Thoracic aorta (tissue), 2 donors: ENCODE results near the gene UBAC2. TPM values are rescaled to one million over a fixed set of nuclear protein-coding genes. Genes with fewer than 3 reads are reported as not detected.

ENCODE experiments used
- ATAC-seq: fragments of 150-250 bp; one replicate; pipeline ENCODE4 v1.8.0; 2017; ENCODE audit warnings: low read depth; ENCODE audit not compliant: insufficient number of reproducible peaks, low FRiP score
- DNase-seq: peaks from one replicate; pipeline ENCODE4 v3.0.0-alpha.2; 2020; ENCODE audit warnings: low spot score
- H3K27ac ChIP-seq, 2 donors: fragments of 200-600 bp; sonication (generic); 1 replicate in 1 of 2; 2 replicates in 1 of 2; pipeline ENCODE4 v1.5.1; 2016; ENCODE audit warnings: mild to moderate bottlenecking in 2 of 2, moderate library complexity in 2 of 2
- H3K27me3 ChIP-seq: fragments of 200-600 bp; sonication (generic); replicated peaks from 2 replicates; pipeline ENCODE4 v1.6.0; 2016; ENCODE audit warnings: mild to moderate bottlenecking; ENCODE audit not compliant: insufficient read depth
- H3K36me3 ChIP-seq: fragments of 200-600 bp; sonication (generic); one replicate; pipeline ENCODE4 v1.5.1; 2016
- H3K4me1 ChIP-seq, 2 donors: fragments of 200-600 bp; sonication (generic); 1 replicate in 1 of 2; 2 replicates in 1 of 2; pipeline versions ENCODE4 v1.5.1 to v1.6.0; 2016; ENCODE audit warnings: low read depth in 2 of 2, mild to moderate bottlenecking in 1 of 2; ENCODE audit not compliant: control insufficient read depth in 1 of 2
- H3K4me3 ChIP-seq: fragments of 200-600 bp; sonication (generic); 2 replicates; pipeline ENCODE4 v1.5.1; 2016; ENCODE audit warnings: mild to moderate bottlenecking
- H3K9me3 ChIP-seq: fragments of 200-600 bp; sonication (generic); 2 replicates; pipeline ENCODE4 v1.5.1; 2016
- total RNA-seq, 2 donors: library from RNA; depleted of rRNA; stranded (reverse); fragments of >200 nt; gene quantifications; one replicate each; pipeline versions ENCODE4 v1.1.0 to v1.2.3, GENCODE V29; 2016
- TF ChIP-seq, protein P1 (sequence below): fragments of 200-600 bp; sonication (generic); IDR thresholded peaks from one replicate; pipeline ENCODE4 v1.5.1; 2019; ENCODE audit warnings: antibody characterized with exemption

UBAC2 gene
- total RNA-seq, 2 donors from 2014 or later, result 41.3 to 49.7 TPM

DNA sequence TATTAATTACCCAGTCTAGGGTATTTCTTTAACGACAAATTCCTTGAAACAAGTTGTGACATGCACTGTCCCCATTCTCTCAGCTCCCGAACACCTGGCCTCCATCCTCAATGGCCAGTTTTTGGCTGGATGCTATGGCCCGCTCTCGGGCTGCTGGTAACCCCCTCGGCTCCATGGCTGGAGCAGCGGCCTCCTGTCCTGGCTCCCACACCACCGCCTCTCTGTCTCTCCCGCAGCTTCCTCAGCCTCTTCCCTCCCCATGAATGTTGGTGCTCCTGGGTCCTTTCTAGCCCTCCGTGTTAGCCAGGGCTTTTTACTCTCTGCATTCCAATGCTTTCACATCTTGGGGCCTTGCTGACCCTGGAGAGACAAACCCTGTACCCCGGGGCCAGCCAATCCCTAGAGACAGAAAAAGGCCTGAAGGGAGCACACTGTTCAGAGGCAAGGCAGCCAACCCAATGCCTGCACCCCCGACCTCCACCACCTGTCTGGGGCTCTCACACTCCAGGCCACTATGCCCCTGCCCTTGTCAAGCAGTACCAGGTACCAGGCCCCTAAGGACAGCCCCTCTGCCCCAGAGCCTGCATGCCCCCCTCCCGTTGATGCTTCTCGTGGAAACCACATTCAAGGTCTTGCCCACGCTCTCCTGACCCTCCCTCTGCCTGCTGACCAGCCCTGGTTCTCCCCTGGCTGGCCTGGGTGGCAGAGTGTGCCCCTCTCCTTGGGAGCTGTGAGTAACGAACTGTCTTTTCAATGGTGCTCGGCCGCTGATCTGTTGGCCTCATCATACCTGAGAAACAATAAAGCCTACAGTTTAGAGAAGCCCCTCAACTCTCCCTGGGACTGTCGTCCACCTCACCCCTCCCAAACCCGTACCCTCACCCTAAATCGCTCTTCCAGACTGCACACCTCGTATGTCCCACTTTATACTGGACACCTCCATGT, 193.4 kb downstream of the UBAC2 start:
- no peaks in the 10 kb centered on the region for H3K9me3 ChIP-seq
- TF ChIP-seq, protein P1, sequence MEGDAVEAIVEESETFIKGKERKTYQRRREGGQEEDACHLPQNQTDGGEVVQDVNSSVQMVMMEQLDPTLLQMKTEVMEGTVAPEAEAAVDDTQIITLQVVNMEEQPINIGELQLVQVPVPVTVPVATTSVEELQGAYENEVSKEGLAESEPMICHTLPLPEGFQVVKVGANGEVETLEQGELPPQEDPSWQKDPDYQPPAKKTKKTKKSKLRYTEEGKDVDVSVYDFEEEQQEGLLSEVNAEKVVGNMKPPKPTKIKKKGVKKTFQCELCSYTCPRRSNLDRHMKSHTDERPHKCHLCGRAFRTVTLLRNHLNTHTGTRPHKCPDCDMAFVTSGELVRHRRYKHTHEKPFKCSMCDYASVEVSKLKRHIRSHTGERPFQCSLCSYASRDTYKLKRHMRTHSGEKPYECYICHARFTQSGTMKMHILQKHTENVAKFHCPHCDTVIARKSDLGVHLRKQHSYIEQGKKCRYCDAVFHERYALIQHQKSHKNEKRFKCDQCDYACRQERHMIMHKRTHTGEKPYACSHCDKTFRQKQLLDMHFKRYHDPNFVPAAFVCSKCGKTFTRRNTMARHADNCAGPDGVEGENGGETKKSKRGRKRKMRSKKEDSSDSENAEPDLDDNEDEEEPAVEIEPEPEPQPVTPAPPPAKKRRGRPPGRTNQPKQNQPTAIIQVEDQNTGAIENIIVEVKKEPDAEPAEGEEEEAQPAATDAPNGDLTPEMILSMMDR, result no peak
- no peaks in the 10 kb centered on the region for H3K36me3 ChIP-seq
- ATAC-seq, result no peak
- no peaks in the 10 kb centered on the region for H3K27me3 ChIP-seq
- H3K4me1 ChIP-seq, result no peaks in the 10 kb centered on the region
- no peak overlapping the region for H3K27ac ChIP-seq
- H3K4me3 ChIP-seq, result no peak overlapping the region
- no peak for DNase-seq

DNA sequence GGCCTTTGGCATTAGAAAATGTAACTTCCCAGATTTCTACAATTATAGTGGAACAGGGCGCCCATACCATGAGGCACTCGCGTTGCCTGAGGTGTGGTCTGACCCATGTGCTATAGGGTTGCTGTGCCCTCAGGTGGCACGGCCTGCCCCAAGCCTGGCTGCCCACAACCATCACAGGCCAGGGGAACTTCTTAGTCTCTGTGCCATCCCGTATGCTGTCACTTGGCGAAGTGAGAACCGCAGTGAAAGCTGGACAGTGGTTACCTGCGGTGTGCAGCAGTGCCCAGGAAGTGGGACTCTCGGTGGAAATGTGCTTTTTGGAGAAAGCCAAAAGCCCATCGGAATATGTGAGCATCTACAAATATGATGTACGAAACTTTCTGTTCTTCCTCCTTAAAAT, 194.8 kb downstream of the UBAC2 start:
- Histone ChIP-seq H3K27ac (no peak overlapping the region), H3K27me3 (no peaks in the 10 kb centered on the region), H3K36me3 (no peaks in the 10 kb centered on the region), H3K4me1 (no peaks in the 10 kb centered on the region), H3K4me3 (no peak overlapping the region), H3K9me3 (no peaks in the 10 kb centered on the region)
- no peak for DNase-seq
- TF ChIP-seq, protein P1, result no peak
- ATAC-seq, result no peak

DNA sequence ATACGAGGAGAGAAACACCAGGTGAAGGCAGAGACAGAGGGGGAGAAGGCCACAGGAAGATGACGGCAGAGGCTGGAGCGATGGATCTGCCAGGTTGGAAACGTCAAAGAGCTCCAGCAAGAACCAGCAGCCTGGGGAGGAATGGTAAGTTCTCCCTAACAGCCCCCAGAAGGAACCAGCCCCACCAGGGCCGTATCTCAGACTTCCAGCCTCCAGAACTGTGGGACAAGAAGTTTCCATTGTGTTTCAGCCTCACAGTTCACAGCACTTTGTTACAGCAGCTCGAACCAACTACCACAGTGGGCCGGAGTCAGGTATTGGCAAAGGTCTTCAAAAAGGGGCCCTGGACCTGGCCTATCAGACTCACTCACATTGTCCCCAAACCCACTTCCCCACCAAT, 195.8 kb downstream of the UBAC2 start:
- ATAC-seq (no peak), DNase-seq (no peak)
- Histone ChIP-seq H3K4me1 (no peaks in the 10 kb centered on the region), H3K4me3 (no peak overlapping the region), H3K27me3 (no peaks in the 10 kb centered on the region), H3K27ac (no peak overlapping the region), H3K36me3 (no peaks in the 10 kb centered on the region), H3K9me3 (no peaks in the 10 kb centered on the region)
- TF ChIP-seq, protein P1, result no peak

DNA sequence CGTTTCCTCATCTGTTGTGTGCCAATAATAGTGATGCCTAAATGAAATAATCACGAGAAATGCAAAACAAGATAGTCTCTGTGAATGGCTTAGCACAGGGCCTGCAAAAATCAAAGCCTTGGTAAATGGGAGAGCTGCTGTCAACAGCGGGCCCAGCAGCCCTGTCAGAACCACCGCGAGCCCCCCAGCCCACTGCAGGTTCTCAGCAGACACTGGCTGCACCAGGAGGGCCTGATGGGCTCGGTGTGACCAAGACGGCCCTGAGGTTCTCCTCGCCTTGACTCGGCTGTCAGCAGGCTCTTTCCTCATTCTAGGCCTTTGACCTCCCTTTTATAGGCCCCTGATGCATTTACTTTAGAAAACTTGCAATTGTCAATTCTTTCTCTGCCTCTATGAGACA, 197.4 kb downstream of the UBAC2 start:
- no peaks in the 10 kb centered on the region for H3K36me3 ChIP-seq
- no peak for ATAC-seq
- no peak overlapping the region for H3K27ac ChIP-seq
- no peaks in the 10 kb centered on the region for H3K4me1 ChIP-seq
- H3K4me3 ChIP-seq, result no peak overlapping the region
- TF ChIP-seq, protein P1, result no peak
- H3K9me3 ChIP-seq, result no peaks in the 10 kb centered on the region
- H3K27me3 ChIP-seq, result no peaks in the 10 kb centered on the region
- DNase-seq, result no peak

DNA sequence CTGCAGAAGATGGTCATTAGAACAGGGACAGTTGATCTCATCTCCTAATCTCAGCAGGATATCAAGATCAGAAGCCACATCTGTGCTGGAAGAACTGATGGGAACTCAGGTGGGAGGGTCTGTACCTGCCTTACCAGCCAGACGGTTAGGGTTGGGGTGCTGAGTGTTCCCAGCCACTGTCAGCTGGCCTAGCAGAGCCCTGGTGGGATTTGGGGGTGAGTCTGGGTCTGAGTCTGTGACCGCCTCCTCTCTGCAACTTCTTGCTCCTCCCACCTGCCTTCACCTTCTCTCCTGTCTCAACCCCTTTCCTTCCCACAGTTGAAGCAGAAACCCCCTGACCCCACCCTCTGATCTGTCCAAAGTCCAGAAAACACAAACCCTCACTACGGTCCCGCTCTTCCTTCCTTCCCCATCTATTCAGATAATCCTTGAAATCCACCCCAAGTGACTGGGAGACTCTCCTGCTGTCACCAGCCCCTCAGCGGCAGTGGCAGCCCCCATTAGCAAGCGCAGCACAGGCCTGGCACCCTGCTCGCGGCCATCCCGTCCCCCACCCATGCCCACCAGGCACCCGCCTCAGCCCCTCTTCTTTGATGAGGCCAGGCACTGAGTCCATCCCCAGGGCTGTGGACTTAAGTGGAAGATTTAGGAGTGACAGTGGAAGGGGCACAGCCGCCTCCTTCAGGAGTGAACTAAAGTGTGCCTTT, 198.4 kb downstream of the UBAC2 start:
- no peak overlapping the region for H3K4me3 ChIP-seq
- H3K36me3 ChIP-seq, result no peaks in the 10 kb centered on the region
- no peak for DNase-seq
- no peaks in the 10 kb centered on the region for H3K27me3 ChIP-seq
- TF ChIP-seq, protein P1, result no peak
- ATAC-seq, result no peak
- no peaks in the 10 kb centered on the region for H3K4me1 ChIP-seq
- H3K27ac ChIP-seq, result no peak overlapping the region
- H3K9me3 ChIP-seq, result no peaks in the 10 kb centered on the region
